SK-N-SH treated with all-trans-retinoic acid at 6 μM for 48 hours (cell line): ENCODE measurements around the gene ALG9.

ENCODE experiments used
- ATAC-seq: fragments of 200-7000 bp; cut with Tn5 transposase; 3 replicates; pipeline ENCODE4 v1.9.1; 2020; ENCODE audit warnings: mild to moderate bottlenecking, moderate library complexity
- ARNTL ChIP-seq: fragments of 450-650 bp; formaldehyde crosslinking; IDR thresholded peaks from 2 replicates; pipeline ENCODE4 v1.5.0; 2020; ENCODE audit warnings: low read depth, mild to moderate bottlenecking, moderate library complexity, borderline replicate concordance
- CSDC2 ChIP-seq: fragments of 250-450 bp; sonication (Bioruptor Pico); IDR thresholded peaks from 2 replicates; pipeline ENCODE4 v1.5.0; 2020; ENCODE audit warnings: mild to moderate bottlenecking, moderate library complexity
- ESRRG ChIP-seq: fragments of 250-450 bp; sonication (Bioruptor Pico); IDR thresholded peaks from 2 replicates; pipeline ENCODE4 v1.6.1; 2021; ENCODE audit warnings: mild to moderate bottlenecking
- GLIS3 ChIP-seq: fragments of 250-450 bp; sonication (Bioruptor Pico); IDR thresholded peaks from 2 replicates; pipeline ENCODE4 v1.5.0; 2020; ENCODE audit warnings: mild to moderate bottlenecking, moderate library complexity
- ISL1 ChIP-seq: fragments of 250-450 bp; sonication (Bioruptor Pico); IDR thresholded peaks from 2 replicates; pipeline ENCODE4 v2.1.2; 2022; ENCODE audit warnings: mild to moderate bottlenecking, moderate library complexity
- OSR1 ChIP-seq: fragments of 250-450 bp; sonication (Bioruptor Pico); IDR thresholded peaks from 2 replicates; pipeline ENCODE4 v1.8.0; 2022; ENCODE audit warnings: moderate library complexity, mild to moderate bottlenecking, inconsistent platforms
- PPARA ChIP-seq: fragments of 250-450 bp; sonication (Bioruptor Pico); IDR thresholded peaks from 2 replicates; pipeline ENCODE4 v1.5.0; 2020; ENCODE audit warnings: mild to moderate bottlenecking, borderline replicate concordance
- RARB ChIP-seq: fragments of 250-450 bp; sonication (Bioruptor Pico); IDR thresholded peaks from 2 replicates; pipeline ENCODE4 v1.8.0; 2021; ENCODE audit warnings: mild to moderate bottlenecking, moderate library complexity
- SNAI2 ChIP-seq: fragments of 250-450 bp; sonication (Bioruptor Pico); IDR thresholded peaks from 2 replicates; pipeline ENCODE4 v1.5.0; 2020; ENCODE audit warnings: mild to moderate bottlenecking, moderate library complexity
- TCF4 ChIP-seq: fragments of 250-450 bp; sonication (Bioruptor Pico); IDR thresholded peaks from 2 replicates; pipeline ENCODE4 v1.8.0; 2021; ENCODE audit warnings: mild to moderate bottlenecking, moderate library complexity, borderline replicate concordance
- TOX ChIP-seq: fragments of 250-450 bp; sonication (Bioruptor Pico); IDR thresholded peaks from 2 replicates; pipeline ENCODE4 v1.8.0; 2021; ENCODE audit warnings: mild to moderate bottlenecking, moderate library complexity, borderline replicate concordance
- ZC3H10 ChIP-seq: fragments of 250-450 bp; sonication (Bioruptor Pico); IDR thresholded peaks from 2 replicates; pipeline ENCODE4 v1.5.1; 2021; ENCODE audit warnings: mild to moderate bottlenecking, moderate library complexity
- ZFP3 ChIP-seq: fragments of 250-450 bp; sonication (Bioruptor Pico); IDR thresholded peaks from 2 replicates; pipeline ENCODE4 v1.5.0; 2020; ENCODE audit warnings: mild to moderate bottlenecking, moderate library complexity
- ZFP30 ChIP-seq: fragments of 450-650 bp; formaldehyde crosslinking; IDR thresholded peaks from 2 replicates; pipeline ENCODE4 v1.5.0; 2022; ENCODE audit warnings: mild to moderate bottlenecking, moderate library complexity
- ZNF565 ChIP-seq: fragments of 450-650 bp; formaldehyde crosslinking; conservative IDR thresholded peaks from 2 replicates; pipeline ENCODE4 v1.5.0; 2020; ENCODE audit warnings: low read depth, mild to moderate bottlenecking, moderate library complexity
- ZNF70 ChIP-seq: fragments of 450-650 bp; formaldehyde crosslinking; IDR thresholded peaks from 2 replicates; pipeline ENCODE4 v1.5.0; 2020; ENCODE audit warnings: mild to moderate bottlenecking, moderate library complexity
- ZNF8 ChIP-seq: fragments of 450-650 bp; formaldehyde crosslinking; IDR thresholded peaks from 2 replicates; pipeline ENCODE4 v1.5.0; 2020; ENCODE audit warnings: mild to moderate bottlenecking, moderate library complexity
- TF ChIP-seq, protein P1 (sequence below): fragments of 250-450 bp; sonication (Bioruptor Pico); IDR thresholded peaks from 2 replicates; pipeline ENCODE4 v1.5.1; 2020; ENCODE audit warnings: low read depth, mild to moderate bottlenecking, moderate library complexity
- TF ChIP-seq, protein P2 (sequence below): fragments of 250-450 bp; sonication (Bioruptor Pico); IDR thresholded peaks from 2 replicates; pipeline ENCODE4 v1.8.0; 2021; ENCODE audit warnings: low read depth, mild to moderate bottlenecking, moderate library complexity, borderline replicate concordance
- TF ChIP-seq, protein P3 (sequence below): fragments of 250-450 bp; sonication (Bioruptor Pico); IDR thresholded peaks from 2 replicates; pipeline ENCODE4 v1.5.0; 2020; ENCODE audit warnings: mild to moderate bottlenecking, moderate library complexity
- TF ChIP-seq, protein P4 (sequence below): fragments of 250-450 bp; sonication (Bioruptor Pico); IDR thresholded peaks from 2 replicates; pipeline ENCODE4 v1.5.1; 2021; ENCODE audit warnings: mild to moderate bottlenecking, moderate library complexity

Gene ALG9

DNA sequence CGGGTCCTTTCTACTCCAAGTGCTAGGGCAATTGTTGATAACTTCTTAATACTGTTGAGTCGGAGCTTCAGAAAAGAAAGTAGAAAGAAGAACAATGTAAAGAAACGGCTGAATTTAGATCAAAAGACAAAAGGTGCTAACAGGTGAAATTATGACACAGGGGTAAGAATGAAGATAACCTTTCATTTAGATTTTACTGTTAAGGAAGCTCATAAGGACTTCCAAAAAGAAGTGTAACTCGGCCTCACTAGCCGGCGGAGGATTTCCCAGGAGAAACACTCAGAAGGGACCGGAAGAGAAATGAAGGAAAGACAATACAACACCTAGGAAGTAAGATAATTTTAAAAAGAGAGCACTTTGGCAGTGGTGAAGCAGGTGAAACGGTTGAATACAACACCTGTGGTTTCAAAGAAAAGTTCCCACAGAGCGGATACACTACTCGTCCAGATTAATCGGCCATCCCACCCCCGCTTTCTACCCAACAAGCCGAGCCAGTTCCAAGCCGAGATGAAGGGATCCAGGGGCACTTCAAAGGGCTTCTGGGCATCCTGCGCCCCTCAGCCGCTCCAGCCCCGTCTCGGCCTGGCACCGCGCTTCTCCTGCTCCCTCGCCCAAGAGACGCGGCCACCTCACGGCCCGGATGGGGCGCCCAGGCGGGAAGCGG is 105.9 kb downstream of the ALG9 start (continued):
- TF ChIP-seq, protein P1, sequence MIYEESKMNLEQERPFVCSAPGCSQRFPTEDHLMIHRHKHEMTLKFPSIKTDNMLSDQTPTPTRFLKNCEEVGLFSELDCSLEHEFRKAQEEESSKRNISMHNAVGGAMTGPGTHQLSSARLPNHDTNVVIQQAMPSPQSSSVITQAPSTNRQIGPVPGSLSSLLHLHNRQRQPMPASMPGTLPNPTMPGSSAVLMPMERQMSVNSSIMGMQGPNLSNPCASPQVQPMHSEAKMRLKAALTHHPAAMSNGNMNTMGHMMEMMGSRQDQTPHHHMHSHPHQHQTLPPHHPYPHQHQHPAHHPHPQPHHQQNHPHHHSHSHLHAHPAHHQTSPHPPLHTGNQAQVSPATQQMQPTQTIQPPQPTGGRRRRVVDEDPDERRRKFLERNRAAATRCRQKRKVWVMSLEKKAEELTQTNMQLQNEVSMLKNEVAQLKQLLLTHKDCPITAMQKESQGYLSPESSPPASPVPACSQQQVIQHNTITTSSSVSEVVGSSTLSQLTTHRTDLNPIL (CRISPR knock-in tag): no peak

DNA sequence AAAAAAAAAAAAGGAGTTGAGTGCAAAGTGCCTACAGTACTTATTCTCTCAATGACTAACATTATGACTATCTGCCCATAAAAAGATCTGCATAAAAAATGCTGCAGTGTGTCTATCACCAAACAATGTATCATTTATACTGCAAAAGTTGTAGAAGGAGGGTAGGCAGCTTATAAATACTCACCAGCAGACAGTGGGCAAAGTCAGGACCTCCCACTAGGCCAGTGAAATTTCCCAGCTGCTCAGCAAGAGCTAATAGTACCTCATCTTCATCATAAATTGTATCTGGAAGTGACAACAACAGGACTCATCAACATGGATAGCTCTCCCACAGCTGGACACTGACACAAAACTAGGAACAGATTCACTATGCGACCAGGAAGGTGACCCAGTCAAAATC is 106.8 kb downstream of the ALG9 start:
- TF ChIP-seq ZFP3 (CRISPR knock-in tag): no peak
- no peak for TF ChIP-seq TOX (CRISPR knock-in tag)
- no peak for TF ChIP-seq ZFP30 (CRISPR knock-in tag)
- TF ChIP-seq ISL1: no peak
- TF ChIP-seq, protein P2, sequence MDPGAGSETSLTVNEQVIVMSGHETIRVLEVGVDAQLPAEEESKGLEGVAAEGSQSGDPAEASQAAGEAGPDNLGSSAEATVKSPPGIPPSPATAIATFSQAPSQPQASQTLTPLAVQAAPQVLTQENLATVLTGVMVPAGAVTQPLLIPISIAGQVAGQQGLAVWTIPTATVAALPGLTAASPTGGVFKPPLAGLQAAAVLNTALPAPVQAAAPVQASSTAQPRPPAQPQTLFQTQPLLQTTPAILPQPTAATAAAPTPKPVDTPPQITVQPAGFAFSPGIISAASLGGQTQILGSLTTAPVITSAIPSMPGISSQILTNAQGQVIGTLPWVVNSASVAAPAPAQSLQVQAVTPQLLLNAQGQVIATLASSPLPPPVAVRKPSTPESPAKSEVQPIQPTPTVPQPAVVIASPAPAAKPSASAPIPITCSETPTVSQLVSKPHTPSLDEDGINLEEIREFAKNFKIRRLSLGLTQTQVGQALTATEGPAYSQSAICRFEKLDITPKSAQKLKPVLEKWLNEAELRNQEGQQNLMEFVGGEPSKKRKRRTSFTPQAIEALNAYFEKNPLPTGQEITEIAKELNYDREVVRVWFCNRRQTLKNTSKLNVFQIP (CRISPR knock-in tag): no peak
- no peak for TF ChIP-seq PPARA (CRISPR knock-in tag)
- TF ChIP-seq ARNTL (CRISPR knock-in tag): no peak
- TF ChIP-seq, all 23 proteins: peak for 0
- ATAC-seq: no peak

DNA sequence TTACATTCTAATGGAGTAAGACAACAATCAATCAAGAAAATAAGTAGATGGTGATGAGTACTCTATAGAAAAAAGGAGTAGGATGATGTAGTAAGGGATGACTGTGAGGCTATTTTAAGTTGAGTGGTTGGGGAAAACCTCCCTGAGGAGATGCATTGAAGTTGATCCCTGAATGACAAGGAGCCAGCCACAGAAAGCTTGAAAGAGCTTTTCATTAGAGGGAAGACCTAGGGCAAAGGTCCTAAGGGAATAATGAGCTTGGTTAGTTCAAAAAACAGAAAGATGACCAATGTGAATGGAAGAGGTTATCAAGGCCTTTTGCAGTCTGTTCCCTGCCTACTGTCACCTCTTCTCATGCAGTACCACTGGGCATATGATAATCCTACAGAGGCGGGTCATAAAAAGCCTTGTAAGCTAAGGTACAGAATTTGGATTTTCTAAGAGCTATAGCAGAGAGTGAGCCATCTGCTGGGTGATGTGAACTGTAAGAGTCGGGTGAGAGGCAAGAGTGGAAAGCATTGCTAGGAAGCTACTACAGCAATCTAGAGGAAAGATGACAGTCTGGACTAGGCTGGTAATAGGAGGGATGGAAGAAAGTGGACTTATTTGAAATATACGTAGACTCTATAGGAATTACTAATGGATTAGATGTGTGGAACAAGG is 108.3 kb downstream of the ALG9 start:
- TF ChIP-seq, protein P1 (CRISPR knock-in tag): no peak
- TF ChIP-seq GLIS3 (CRISPR knock-in tag): no peak
- TF ChIP-seq PPARA (CRISPR knock-in tag): no peak
- no peak for ATAC-seq

DNA sequence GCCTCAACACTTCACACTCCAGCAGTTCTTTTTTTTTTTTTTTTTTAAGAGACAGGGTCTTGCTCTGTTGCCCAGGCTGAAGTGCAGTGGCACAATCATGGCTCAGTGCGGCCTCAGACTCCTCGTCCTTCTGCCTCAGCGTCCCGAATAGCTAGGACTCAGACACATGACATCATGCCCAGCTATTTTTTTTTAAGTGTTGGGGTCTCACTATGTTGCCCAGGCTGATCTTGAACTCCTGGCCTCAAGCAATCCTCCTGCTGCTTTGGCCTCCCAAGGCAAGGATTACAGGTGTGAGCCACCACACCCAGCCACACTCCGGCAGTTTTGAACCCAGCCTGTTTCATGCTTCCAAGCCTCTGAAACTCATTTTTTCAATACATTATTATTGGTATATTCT is 108.9 kb downstream of the ALG9 start:
- TF ChIP-seq ZNF70 (no peak), RARB (CRISPR knock-in tag) (no peak), ESRRG (CRISPR knock-in tag) (no peak), SNAI2 (CRISPR knock-in tag) (no peak), TOX (CRISPR knock-in tag) (no peak), OSR1 (no peak), ZNF8 (CRISPR knock-in tag) (no peak), ZFP3 (CRISPR knock-in tag) (no peak), TCF4 (CRISPR knock-in tag) (no peak), ZNF565 (CRISPR knock-in tag) (no peak), CSDC2 (CRISPR knock-in tag) (no peak), ZC3H10 (CRISPR knock-in tag) (no peak)
- TF ChIP-seq, protein P3, sequence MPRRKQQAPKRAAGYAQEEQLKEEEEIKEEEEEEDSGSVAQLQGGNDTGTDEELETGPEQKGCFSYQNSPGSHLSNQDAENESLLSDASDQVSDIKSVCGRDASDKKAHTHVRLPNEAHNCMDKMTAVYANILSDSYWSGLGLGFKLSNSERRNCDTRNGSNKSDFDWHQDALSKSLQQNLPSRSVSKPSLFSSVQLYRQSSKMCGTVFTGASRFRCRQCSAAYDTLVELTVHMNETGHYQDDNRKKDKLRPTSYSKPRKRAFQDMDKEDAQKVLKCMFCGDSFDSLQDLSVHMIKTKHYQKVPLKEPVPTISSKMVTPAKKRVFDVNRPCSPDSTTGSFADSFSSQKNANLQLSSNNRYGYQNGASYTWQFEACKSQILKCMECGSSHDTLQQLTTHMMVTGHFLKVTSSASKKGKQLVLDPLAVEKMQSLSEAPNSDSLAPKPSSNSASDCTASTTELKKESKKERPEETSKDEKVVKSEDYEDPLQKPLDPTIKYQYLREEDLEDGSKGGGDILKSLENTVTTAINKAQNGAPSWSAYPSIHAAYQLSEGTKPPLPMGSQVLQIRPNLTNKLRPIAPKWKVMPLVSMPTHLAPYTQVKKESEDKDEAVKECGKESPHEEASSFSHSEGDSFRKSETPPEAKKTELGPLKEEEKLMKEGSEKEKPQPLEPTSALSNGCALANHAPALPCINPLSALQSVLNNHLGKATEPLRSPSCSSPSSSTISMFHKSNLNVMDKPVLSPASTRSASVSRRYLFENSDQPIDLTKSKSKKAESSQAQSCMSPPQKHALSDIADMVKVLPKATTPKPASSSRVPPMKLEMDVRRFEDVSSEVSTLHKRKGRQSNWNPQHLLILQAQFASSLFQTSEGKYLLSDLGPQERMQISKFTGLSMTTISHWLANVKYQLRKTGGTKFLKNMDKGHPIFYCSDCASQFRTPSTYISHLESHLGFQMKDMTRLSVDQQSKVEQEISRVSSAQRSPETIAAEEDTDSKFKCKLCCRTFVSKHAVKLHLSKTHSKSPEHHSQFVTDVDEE (CRISPR knock-in tag): no peak
- TF ChIP-seq, protein P2 (CRISPR knock-in tag): no peak
- TF ChIP-seq, protein P1 (CRISPR knock-in tag): no peak
- TF ChIP-seq, protein P4, sequence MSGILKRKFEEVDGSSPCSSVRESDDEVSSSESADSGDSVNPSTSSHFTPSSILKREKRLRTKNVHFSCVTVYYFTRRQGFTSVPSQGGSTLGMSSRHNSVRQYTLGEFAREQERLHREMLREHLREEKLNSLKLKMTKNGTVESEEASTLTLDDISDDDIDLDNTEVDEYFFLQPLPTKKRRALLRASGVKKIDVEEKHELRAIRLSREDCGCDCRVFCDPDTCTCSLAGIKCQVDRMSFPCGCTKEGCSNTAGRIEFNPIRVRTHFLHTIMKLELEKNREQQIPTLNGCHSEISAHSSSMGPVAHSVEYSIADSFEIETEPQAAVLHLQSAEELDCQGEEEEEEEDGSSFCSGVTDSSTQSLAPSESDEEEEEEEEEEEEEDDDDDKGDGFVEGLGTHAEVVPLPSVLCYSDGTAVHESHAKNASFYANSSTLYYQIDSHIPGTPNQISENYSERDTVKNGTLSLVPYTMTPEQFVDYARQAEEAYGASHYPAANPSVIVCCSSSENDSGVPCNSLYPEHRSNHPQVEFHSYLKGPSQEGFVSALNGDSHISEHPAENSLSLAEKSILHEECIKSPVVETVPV: no peak
- TF ChIP-seq, all 23 proteins: peak for 0
- ATAC-seq: no peak
